Omental fat pad (tissue), 4 donors: ENCODE measurements around the gene SLC16A14. TPM values are rescaled to one million over a fixed set of nuclear protein-coding genes. Genes with fewer than 3 reads are reported as not detected.

Experiments used
- ATAC-seq: fragments of 150-250 bp; one replicate; pipeline ENCODE4 v1.9.1; 2016; ENCODE audit warnings: mild to moderate bottlenecking, moderate library complexity; ENCODE audit not compliant: low FRiP score
- DNase-seq: peaks from one replicate; pipeline ENCODE4 v3.0.0-alpha.2; 2019; ENCODE audit warnings: low spot score
- CTCF ChIP-seq, 3 donors: fragments of 450-650 bp; IDR thresholded peaks; one replicate each; pipeline ENCODE4 v1.5.1; 2016 to 2017; ENCODE audit warnings: antibody characterized with exemption in 3 of 3, mild to moderate bottlenecking in 3 of 3, moderate library complexity in 2 of 3
- total RNA-seq, 4 donors: library from RNA; depleted of rRNA; stranded (reverse); fragments of >200 nt; gene quantifications; one replicate each; pipeline ENCODE4 v1.1.0, GENCODE V29; 2016

SLC16A14 gene
- total RNA-seq, 4 donors from 2014 or later = 1.3 to 5.5 (median 3.2) TPM

DNA sequence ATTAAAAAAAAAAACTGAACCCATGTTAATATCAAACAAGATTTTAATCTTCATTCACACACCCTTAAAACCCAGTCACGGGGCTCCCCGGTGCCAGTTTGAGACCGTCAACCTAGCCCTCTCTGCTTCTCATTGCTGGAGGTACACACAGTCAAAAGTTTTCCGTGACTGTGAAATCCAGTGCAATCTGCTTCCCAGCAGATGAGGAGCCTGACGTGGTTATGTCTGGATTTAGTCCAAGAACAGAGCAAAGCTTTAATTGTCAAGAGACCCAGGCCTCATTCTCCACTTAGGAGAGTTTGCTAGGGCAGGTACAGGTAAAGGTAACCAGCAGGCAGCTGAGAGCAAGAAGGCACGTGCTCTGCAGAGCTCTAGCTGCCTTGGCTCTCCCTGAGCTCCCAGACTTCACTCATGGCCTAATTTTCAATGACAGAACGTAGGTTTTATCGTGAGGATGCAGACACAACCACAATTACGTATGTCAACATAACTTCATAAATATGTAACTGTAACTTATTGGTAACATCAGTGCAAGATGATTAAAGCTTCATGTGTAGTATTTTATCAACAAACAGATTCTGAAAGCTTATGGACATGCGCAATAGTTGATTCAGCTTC, 56.3 kb downstream of the SLC16A14 start:
- DNase-seq = no peak
- TF ChIP-seq CTCF (IDR thresholded peaks at IDR 0.05) = no peak
- ATAC-seq = no peak

GRCh38 chr2:230011617-230012016, 57.1 kb downstream of the SLC16A14 start:
- no peak for TF ChIP-seq CTCF (IDR thresholded peaks at IDR 0.05)
- DNase-seq (no peak), ATAC-seq (no peak)

GRCh38 chr2:230010501-230010900, 58.2 kb downstream of the SLC16A14 start:
- TF ChIP-seq CTCF (IDR thresholded peaks at IDR 0.05) = no peak
- DNase-seq = no peak

GRCh38 chr2:230008708-230009066, 60.0 kb downstream of the SLC16A14 start:
- no peak for TF ChIP-seq CTCF (IDR thresholded peaks at IDR 0.05)
- DNase-seq (no peak), ATAC-seq (no peak)

More at GRCh38 chr2:230010501-230010900, 58.2 kb downstream of the SLC16A14 start:
- ATAC-seq = no peak

DNA sequence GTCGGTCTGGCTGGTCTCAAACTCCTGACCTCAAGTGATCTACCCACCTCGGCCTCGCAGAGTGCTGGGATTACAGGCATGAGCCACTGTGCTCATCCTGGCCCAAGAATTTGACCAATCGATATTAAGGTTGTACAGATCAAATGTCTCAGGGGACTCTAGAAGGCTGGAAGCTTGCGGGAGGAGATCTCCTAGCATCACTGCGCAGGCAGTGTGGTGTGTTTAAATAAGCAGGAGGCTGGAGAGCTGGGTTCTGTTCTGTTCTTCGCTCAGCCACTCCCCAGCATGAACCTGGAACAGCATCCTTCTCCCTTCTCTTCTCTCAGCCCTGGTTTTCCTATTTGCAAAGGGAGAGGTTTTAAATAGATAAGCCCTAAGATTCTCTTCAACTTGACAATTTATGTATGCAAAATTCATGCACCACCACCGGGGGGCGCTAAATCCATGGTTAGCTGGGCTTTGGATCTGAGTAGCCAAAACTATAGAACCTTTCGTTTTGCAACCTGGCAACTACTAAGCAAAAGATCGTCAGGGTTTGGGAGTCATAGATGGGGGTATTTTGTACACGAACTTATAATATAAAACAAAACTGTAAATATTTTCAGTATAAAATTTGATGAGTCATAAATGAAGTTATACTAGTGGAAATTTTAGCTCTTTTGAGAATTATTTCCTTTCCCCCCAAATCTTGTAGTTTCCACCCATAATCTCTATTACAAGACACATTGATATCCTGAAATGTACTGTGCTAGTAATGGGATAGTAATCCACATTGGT, 60.6 kb downstream of the SLC16A14 start:
- DNase-seq = peak; percentile 93
- no peak for ATAC-seq
- peak in 2 of 3 donors; percentile 17 to 57 for TF ChIP-seq CTCF (IDR thresholded peaks at IDR 0.05)

DNA sequence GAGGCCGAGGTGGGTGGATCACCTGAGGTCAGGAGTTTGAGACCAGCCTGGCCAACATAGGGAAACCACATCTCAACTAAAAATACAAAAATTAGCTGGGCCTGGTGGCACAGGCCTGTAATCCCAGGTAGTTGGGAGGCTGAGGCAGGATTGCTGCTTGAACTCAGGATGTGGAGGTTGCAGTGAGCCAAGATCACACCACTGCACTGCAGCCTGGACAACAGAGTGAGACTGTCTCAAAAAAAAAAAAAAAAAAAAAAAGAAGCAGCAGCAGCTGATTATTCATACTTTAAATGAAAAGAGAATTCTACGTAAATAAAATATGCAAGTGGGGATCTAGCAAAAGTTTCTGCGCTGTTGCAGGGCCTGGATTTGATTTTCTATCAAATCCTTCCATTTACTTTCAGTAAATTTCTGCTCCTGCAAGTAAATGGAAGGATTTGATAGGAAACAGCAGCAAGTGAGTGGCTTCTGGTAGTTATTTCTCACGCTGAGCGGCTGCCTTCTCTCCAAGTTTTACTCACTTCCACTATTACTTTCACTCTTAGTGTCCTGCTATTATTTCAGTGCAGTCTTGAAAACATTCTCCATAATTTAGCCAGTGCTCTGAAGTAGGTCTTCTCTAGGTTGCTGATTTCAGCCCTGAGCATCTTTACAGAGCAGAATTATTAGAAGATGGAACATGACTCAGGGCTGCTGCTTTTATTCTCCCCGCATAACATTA, 68.4 kb downstream of the SLC16A14 start:
- no peak for TF ChIP-seq CTCF (IDR thresholded peaks at IDR 0.05)
- no peak for ATAC-seq
- no peak for DNase-seq
